HFFc6 (cell line): ENCODE data around the gene PCYT1A. TPM values are rescaled to one million over a fixed set of nuclear protein-coding genes. Genes with fewer than 3 reads are reported as not detected.
A peak's percentile ranks its signal among the peaks of the same experiment; 100 is the strongest.

Experiments used
- DNase-seq: peaks from one replicate; pipeline ENCODE4 v3.0.0-alpha.2; 2018
- H3K27ac Mint-ChIP-seq: 2 replicates; pipeline ENCODE4 v1.8.0; 2020; ENCODE audit warnings: mild to moderate bottlenecking, mixed read lengths
- H3K27me3 Mint-ChIP-seq: 2 replicates; pipeline ENCODE4 v1.8.0; 2021; ENCODE audit warnings: mild to moderate bottlenecking, moderate library complexity, mixed read lengths; ENCODE audit not compliant: insufficient read depth
- H3K36me3 Mint-ChIP-seq: 2 replicates; pipeline ENCODE4 v1.8.0; 2021; ENCODE audit warnings: low read depth, mixed read lengths
- H3K4me1 Mint-ChIP-seq: 2 replicates; pipeline ENCODE4 v1.8.0; 2020; ENCODE audit warnings: low read depth, mixed read lengths
- H3K4me3 Mint-ChIP-seq: 2 replicates; pipeline ENCODE4 v1.8.0; 2020; ENCODE audit warnings: mild to moderate bottlenecking, moderate library complexity, mixed read lengths
- H3K9me3 Mint-ChIP-seq: 2 replicates; pipeline ENCODE4 v1.8.0; 2020; ENCODE audit warnings: mild to moderate bottlenecking, mixed read lengths
- CTCF ChIP-seq: fragments of 200-600 bp; sonication (generic); IDR thresholded peaks from 2 replicates; pipeline ENCODE4 v1.5.0; 2021; ENCODE audit warnings: antibody characterized with exemption, mild to moderate bottlenecking
- total RNA-seq, 6 experiments: library from RNA; stranded (reverse); fragmentation: NEBNext Ultra II Directional; extraction: Animal tissue kit (Norgen Biotek cat#: 25700); gene quantifications; 2 replicates in 1 of 6; 3 replicates in 5 of 6; pipeline ENCODE4 v1.2.3, GENCODE V29; 2021

The PCYT1A gene
- total RNA-seq, 6 experiments from 2014 or later: 77.2 to 83.0 (median 81.2) TPM

- Mint-ChIP-seq H3K36me3 (no peaks in the 10 kb centered on the region), H3K4me3 (no peak overlapping the region)
Measured at GRCh38 chr3:196327405-196327804, 39.9 kb upstream of the PCYT1A start.

GRCh38 chr3:196326936-196327335 lies 39.4 kb upstream of the PCYT1A start:
- Mint-ChIP-seq H3K27me3 (no peaks in the 10 kb centered on the region), H3K27ac (no peak overlapping the region), H3K36me3 (no peaks in the 10 kb centered on the region), H3K4me3 (no peak overlapping the region), H3K9me3 (no peaks in the 10 kb centered on the region), H3K4me1 (peaks cover 8% of the 10 kb centered on the region)
- no peak for TF ChIP-seq CTCF
- no peak for DNase-seq

More at GRCh38 chr3:196327405-196327804, 39.9 kb upstream of the PCYT1A start:
- Mint-ChIP-seq H3K4me1 (peaks cover 8% of the 10 kb centered on the region), H3K27ac (no peak overlapping the region), H3K9me3 (no peaks in the 10 kb centered on the region), H3K27me3 (no peaks in the 10 kb centered on the region)
- no peak for DNase-seq
- TF ChIP-seq CTCF: no peak

GRCh38 chr3:196323691-196324090 lies 36.2 kb upstream of the PCYT1A start:
- no peak for DNase-seq
- peak; percentile 29; the same call in 1 of the 2 replicates for TF ChIP-seq CTCF
- H3K27ac Mint-ChIP-seq: no peak overlapping the region
- H3K27me3 Mint-ChIP-seq: no peaks in the 10 kb centered on the region
- H3K4me1 Mint-ChIP-seq: peaks cover 20% of the 10 kb centered on the region
- no peak overlapping the region for H3K4me3 Mint-ChIP-seq
- H3K9me3 Mint-ChIP-seq: no peaks in the 10 kb centered on the region
- H3K36me3 Mint-ChIP-seq: no peaks in the 10 kb centered on the region

- no peak for TF ChIP-seq CTCF
- Mint-ChIP-seq H3K27me3 (peaks cover under 1% of the 10 kb centered on the region; the same call in 1 of the 2 replicates), H3K4me3 (no peak overlapping the region), H3K4me1 (peaks cover 20% of the 10 kb centered on the region), H3K36me3 (no peaks in the 10 kb centered on the region), H3K9me3 (no peaks in the 10 kb centered on the region), H3K27ac (no peak overlapping the region)
- DNase-seq: no peak
Measured at GRCh38 chr3:196323016-196323415, 35.5 kb upstream of the PCYT1A start.

- Mint-ChIP-seq H3K4me3 (no peak overlapping the region), H3K36me3 (no peaks in the 10 kb centered on the region), H3K27ac (no peak overlapping the region), H3K27me3 (peaks cover 2% of the 10 kb centered on the region; the same call in 1 of the 2 replicates), H3K4me1 (peaks cover 19% of the 10 kb centered on the region), H3K9me3 (no peaks in the 10 kb centered on the region)
- no peak for DNase-seq
- TF ChIP-seq CTCF: no peak
Measured at GRCh38 chr3:196321162-196321561, 33.6 kb upstream of the PCYT1A start.

- peaks cover 2% of the 10 kb centered on the region; the same call in 1 of the 2 replicates for H3K27me3 Mint-ChIP-seq
- no peak for DNase-seq
- no peaks in the 10 kb centered on the region for H3K36me3 Mint-ChIP-seq
- peaks cover 19% of the 10 kb centered on the region for H3K4me1 Mint-ChIP-seq
- H3K27ac Mint-ChIP-seq: peak overlapping the region; percentile 58
- no peak overlapping the region for H3K4me3 Mint-ChIP-seq
- no peak for TF ChIP-seq CTCF
- no peaks in the 10 kb centered on the region for H3K9me3 Mint-ChIP-seq
Measured at GRCh38 chr3:196320137-196320536, 32.6 kb upstream of the PCYT1A start.
